SK-N-DZ (cell line): ENCODE results near the gene DMTF1.
"Not testable (repeated sequence)": the region's sequence is repeated elsewhere in the genome, so short reads cannot be mapped to it uniquely, and the experiment has no call there.

Experiments used
- DNase-seq: peaks from one replicate; pipeline ENCODE4 v3.0.0-alpha.2; 2015; ENCODE audit warnings: low spot score

The DMTF1 gene

DNA sequence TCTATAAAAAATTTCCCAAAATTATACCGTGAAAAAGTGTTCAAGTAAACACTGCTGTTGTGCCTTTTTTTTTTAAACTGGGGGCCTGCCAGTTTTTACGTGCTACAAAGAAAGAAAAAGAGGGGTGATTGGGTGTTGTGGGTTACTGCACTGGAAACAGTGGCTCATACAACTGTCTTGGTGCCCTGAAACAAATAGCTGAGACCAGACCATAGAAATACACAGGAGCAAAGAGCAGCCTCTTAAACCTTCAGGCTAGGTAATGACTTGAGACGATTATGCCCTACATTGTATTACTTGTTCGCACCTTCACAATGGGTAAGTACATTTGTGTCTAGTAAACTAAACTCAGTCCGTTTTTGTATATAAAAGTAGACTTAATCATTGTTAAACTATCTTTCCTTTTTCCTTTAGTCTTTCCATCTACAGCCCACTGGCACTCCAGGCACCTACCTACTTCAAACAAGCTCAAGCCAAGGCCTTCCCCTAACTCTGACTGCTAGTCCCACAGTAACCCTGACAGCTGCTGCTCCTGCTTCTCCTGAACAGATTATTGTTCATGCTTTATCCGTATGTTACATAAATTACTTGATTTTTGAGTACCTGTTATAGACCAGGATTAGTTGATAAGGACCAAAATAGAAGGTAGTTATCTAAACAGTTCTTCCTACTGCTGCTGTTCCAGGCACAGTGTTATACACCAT, 40.7 kb downstream of the DMTF1 start:
- no peak for DNase-seq

DNA sequence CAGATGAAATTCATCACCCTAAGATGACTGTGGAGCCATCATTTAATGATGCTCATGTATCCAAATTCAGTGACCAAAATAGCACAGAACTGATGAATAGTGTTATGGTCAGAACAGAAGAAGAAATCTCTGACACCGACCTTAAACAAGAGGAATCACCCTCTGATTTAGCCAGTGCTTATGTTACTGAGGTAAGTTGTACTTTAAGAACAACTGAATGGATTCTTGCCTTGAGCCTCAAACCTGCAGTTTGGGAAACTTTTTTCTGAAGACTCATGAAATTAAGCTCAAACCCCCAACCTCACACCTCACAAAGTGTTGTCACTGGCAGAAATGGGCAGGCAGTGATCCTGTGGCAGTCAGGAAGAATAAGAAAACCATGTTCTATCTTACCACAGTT, 41.7 kb downstream of the DMTF1 start:
- no peak for DNase-seq

DNA sequence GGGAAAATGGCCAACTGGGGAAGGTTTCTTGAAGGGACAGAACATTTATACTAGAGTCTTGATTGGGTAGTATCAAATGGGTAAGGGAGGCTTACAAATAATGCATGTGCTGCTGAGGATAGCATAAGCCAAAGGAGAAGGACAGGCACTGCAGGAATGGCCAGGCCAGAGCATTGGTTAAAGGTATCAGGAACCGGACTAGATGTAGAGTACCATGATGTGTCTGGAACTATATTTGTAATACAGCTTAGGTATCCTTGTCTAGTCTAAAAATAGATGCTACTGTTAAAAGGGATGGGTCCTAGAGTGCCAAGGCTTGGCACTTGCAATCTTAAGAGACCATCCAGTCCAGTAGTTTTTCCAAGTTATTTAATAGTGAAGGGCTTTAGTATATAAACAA, 47.0 kb downstream of the DMTF1 start:
- DNase-seq = no peak

DNA sequence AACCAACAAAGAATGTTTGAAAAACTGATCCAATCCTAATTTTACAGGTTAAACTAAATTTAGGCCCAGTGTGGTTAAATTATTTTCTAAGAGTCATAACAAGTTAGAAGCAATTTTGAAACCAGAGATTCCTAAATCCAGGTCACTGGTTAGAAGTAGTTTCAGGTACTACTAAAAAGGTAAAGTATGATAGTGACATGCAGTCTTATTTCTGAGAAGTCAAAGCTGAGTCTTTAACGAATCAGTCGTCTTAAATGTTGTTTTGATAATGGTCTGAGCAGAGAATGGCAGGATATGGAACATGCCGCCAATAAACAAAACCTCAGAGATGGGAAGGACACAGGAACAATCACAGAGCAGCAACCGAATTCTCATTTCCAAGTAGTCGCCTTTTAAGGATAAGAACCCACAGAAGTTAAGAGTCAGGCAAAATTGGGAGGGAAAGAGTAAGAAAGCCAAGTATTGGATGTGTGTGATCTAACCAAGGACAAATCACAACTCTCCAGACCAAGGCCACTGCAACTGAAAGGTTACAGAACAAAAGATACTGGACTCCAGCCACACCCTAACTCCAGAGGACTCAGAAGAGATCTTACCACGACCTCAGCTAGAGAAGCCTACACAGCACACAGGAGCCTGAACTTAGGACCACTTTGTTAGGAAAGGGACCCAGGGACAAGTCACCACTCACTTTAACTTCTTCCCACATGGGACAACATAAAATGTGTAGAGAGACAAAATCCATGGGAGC, 47.6 kb downstream of the DMTF1 start:
- DNase-seq = no peak

DNA sequence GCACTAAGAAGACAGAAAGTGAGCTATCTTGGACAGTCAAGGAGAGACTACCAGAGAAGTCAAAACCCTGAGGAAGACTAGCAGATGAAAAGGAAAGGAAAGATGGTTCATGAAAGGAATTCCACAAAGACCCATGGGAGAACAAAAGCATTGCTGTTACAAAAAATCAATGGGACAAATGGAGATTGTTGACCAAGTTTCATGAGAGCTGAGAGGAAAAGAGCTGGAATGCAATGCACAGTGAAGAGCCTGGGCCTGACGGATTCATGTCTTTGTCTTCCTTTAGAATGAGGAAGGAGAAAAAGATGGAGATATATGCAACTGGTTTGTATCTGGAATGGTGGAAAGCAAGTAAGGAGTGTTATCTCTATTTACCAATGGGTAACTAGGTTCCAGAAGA, 50.0 kb downstream of the DMTF1 start:
- no peak for DNase-seq

DNA sequence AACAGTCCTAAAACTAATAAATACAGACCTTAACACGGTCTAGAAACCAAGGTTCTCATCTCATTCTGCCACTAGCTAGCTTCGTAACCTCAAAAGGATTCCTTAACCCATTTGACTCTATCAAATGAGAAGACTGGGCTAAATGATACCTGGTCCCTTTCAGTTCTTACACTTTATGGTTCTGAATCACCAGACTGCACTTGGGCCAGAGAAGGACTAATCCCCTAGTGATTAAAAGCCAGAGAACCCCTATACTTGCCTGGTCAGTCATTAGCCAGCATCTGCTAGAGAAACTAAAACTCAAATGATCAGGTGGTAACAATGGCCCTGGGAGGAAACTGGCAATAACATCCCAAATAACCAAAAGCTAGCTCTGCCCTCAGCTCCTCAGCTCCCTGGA, 50.5 kb downstream of the DMTF1 start:
- no peak for DNase-seq

DNA sequence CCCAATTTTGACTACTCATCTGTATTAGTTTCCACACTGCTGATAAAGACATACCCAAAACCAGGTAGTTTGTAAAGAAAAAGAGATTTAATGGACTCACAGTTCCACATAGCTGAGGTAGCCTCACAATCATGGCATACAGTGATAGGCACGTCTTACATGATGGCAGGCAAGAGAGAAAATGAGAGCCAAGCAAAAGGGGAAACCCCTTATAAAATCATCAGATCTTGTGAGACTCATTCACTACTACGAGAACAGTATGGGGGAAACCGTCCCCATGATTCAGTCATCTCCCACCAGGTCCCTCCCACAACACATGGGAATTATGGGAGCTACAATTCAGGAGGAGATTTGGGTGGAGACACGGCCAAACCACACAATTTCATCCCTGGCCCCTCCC, 51.7 kb downstream of the DMTF1 start:
- not testable (repeated sequence) for DNase-seq

DNA sequence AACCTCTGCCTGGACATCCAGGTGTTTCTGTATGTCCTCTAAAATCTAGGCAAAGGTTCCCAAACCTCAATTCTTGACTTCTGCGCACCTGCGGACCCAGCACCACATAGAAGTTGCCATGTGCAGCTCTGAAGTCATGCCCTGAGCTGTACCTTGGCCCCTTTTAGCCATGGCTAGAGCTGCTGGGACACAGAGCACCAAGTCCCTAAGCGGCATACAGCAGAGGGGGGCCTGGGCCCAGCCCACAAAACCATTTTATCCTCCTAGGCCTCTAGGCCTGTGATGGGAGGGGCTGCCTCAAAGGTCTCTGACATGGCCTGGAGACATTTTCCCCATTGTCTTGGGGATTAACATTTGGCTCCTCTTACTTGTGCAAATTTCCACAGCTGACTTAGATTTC, 52.7 kb downstream of the DMTF1 start:
- DNase-seq = no peak

DNA sequence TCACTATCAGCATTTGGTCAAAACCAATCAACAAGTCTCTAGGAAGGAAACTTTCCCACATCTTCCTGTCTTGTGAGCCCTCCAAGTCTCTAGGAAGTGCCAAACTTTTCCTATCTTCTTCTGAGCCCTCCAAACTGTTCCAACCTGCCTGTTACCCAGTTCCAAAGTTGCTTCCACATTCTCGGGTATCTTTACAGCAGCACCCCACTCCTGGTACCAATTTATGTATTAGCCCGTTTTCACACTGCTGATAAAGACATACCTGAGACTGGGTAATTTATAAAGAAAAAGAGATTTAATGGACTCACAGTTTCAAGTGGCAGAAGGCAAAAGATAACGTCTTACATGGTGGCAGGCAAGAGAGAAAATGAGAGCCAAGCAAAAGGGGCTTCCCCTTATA, 53.4 kb downstream of the DMTF1 start:
- DNase-seq = not testable (repeated sequence)

DNA sequence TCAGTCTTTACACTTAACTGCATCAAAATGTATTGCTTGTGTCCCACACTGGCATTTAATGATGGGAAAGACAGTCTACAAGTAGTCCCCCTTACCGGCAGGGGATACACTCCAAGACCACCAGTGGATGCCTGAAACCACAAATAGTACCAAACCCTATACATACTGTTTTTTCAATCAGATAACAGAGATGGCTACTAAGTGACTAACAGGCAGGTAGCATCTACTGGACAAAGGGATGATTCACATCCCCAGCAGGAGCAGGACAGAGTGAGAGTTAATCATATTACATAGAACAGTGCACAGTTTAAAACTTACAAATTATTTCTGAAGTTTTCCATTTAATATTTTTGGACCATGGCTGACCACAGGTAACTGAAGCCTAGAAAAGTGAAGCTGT, 54.1 kb downstream of the DMTF1 start:
- no peak for DNase-seq

DNA sequence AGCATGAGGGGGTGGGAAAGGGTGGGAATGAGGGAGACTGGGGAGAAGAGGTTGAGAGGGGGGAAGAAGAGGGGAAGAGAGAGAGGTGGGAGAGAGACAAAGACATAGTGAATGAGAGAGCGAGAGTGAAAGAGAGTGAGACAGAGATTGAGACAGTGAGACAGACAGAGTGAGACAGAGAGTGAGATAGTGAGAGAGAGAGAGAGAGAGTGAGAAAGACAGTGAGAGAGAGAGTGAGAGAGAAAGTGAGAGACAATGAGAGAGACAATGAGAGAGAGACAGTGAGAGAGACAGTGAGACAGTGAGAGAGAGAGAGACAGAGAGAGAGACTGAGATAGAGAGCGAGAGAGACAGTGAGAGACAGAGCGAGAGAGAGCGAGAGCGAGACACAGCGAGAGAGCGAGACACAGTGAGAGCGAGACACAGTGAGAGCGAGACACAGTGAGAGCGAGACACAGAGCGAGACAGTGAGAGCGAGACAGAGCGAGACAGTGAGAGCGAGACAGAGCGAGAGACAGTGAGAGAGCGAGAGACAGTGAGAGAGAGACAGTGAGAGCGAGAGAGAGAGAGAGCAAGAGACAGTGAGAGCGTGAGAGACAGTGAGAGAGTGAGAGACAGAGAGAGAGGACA, 57.2 kb downstream of the DMTF1 start:
- no peak for DNase-seq

DNA sequence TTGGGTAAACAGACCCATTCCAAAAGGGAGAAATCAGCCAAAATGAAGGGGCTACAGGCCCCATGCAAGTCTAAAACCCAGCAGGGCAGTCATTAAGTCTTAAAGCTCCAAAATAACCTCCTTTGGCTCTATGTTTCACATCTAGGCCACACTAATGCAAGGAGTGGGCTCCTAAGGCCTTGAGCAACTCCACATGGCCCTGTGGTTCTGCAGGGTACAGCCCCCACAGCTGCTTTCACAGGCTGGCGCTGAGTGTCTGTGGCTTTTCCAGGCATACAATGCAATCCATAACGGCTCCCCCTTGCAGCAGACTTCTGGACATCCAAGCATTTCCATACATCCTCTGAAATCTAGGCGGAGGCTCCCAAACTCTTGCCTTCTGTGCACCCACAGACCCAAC, 58.3 kb downstream of the DMTF1 start:
- no peak for DNase-seq

DNA sequence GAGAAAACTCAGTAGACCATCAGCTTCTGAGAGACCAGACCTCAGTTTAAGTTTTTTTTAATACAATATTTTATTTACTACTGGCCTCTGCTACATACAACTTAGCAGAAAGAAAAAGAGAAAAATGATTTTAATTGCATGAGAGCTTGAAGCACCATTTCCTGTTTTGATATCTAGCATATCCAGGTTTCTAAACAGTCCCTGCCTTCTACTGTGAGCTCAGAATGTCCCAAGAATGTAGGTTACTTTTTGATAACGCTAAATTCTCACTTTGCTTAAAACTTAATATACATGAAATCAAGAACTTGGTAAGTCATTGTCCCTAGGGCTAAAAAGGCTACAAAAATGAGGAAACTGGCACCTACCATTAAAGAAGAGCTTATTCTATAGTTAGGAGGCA, 60.2 kb downstream of the DMTF1 start:
- no peak for DNase-seq

DNA sequence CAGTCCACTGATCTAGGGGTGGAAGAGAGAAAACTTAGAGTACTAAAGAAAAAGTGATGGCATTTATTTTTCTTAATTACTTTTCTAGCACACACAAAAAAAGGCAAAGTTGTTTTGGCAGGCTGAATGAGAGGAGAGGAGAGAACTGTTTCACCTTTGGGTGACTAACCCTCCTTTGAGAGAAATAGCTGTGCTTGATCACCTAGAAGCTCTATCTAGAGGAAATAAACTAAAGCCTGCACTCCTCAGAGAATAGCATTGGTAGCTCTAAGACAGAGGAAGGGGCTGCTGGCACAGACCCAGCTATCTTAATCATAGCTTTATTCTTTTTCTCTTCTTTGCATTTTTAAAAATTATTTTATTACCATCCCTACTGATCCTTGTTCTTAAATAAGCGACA, 61.0 kb downstream of the DMTF1 start:
- no peak for DNase-seq

DNA sequence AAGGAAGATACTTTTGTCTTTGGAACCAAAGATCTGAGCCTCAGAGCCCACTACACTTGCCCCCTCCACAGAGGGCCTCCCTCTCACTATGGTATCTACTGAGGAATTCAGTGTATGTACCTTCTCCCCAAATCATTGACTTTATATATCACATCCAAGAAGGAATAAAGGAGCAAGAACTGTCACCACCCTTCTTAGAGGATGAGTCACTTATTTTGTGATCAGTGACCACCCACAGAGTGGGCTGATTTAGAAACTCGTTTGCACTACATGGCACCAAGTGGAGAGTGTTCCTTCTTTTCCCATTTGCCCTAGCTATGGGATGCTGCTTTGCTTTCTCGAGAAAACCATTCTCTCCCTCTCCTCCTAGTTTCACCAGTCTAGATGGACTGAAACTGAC, 61.6 kb downstream of the DMTF1 start:
- no peak for DNase-seq

DNA sequence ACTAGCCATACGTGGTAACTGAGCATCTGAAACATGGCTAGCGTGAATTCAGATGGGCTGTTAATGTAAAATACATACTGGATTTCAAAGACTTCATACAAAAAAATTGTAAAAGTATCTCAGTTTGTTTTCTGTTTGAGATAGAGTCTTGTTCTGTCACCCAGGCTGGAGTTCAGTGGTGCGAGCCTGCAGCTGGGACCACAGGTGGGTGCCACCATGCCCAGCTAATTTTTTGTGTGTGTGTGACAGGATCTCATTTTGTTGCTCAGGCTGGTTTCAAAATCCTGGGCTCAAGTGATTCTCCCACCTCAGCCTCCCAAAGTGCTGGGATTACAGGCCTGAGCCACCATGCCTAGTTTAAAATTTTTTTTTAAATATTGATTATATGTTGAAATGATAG, 62.8 kb downstream of the DMTF1 start:
- DNase-seq = no peak

DNA sequence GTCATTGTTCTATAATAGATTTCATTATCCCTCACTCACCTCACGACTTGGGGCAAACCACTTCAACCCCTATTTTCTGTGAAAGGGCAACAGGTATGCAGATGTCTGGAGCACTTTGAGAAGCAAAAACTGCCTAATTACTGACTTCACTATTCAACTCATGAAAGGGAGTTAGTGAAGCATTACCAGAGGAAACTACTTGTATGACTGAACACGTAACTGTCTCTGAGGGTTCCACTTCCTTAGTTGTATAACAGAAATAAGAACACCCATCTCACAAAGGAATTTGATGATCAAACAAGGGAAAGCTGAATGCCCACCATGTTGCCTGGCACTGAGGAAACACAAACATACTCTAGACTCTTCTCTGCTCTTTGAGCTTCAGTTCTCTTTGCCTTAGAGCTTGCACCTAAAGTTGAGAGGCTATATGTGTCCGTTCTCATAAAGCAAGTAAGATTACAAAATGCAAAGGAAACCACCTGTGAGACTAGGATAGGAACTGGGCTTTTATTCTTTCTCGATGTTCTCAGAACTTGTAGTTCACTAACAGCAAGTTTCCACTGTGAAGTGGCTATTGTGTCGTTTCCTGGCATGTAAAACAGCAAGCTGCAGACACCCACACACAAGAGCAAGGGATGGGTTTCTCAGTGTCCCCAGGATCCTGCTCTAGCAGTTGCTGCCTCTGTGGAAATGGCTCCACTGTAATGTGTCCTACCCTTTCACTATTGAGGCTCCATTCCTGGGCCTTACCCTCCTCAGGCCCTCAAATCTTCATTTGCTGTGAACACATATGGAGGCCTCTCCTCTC, 64.7 kb downstream of the DMTF1 start:
- DNase-seq = no peak

DNA sequence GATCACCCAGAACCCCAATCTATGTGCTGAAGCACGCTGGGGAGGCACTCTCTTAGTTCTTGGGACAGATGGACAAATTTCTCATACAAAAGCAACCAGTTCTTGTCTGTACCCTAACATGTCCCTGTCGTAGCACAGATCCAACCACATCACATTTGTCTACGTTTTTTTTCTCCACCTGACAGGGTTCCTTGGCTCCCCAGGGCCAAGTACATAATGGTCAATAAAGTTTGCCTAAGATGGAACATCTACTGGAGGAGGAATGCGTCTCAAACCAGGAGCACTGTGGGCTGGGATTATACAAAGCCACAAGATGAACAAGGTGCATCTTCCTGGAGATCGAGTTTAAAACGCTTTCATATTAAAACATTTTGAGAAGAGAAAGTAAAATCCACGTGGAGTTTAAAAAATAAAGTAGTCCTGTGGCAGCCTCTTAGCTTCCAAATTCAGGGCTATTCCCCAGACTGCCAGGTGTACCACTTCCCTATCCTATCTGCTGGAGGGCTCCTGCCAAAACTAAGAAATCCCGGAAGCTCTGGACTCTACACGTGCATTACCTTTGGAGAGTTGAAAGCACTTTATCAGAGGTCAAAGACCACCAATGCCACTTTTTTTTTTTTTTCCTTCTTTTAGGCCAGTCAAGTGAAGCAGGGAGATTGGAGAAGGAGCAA, 65.9 kb downstream of the DMTF1 start:
- no peak for DNase-seq

DNA sequence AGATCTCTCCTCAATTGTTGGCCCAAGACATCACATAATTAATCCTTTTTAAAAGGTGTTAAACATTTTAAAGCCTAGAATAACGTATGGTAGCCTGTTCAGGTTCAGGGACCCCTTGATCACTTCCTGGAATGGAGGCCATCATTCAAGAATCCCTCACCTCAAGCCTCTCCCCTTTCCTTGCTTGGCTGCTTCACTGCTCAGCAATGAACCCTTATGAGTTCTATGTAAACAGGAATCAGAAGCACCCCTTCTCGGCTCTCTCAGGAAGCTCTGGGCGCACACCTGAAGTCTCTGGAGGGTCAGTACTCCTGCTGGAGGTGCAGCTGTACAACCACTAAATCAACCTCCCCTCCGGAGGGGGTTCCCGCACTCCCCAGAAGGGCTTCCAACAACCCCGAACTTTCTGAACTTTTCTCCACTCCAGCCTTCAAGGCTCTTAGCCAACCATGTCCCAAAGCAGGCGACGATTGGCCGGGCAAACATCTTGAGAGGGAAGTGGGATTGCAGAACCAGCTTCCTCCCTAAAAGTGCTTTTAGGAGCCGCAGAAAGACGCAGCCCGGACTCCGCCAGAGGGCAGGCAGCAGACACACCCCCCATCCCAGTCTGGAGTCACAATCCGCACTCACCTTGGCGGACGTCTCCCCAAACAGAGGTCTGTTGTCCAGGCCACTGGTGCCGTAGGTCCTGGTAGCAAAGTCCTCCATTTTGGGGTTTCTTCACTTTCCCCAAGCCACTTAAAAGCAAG, 66.7 kb downstream of the DMTF1 start:
- DNase-seq = no peak

DNA sequence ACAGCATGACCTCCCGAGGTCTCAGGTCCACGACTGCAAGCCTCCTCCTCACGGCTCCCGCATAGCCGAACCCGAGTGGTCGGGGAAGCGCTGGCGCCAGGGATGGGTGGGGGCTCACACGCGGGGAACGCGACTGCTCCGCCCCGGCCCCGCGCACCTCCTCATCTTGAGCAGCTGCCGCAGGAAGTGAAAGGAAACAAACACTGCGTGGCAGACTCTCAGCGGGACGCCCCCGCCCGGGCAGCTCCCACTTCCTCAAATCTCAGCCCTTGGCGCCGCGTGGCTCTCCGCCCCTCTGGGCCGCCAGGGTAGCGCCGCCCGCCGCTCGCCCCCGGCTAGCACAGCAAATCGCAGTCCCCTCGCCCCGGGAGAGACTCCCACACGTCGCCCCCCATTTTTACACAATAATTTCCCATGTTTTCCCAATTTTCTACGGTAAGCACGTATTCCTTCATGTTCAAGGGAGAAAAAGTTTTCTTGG, 67.3 kb downstream of the DMTF1 start, which contains the start of gene TMEM243:
Gene TMEM243 (minus strand): TSS at position 188 of the 481 bp plus-strand sequence. CDS start 229 bp downstream, outside the sequence.
- peak; percentile 45 for DNase-seq
